NCI-H2081 (cell line): ENCODE data around the gene IL2RA.

ENCODE experiments used
- DNase-seq, 2 experiments: peaks; one replicate each; lab custom pipeline; 2025; lab: John Stamatoyannopoulos, UW

IL2RA gene

GRCh38 chr10:6038071-6038631 is 24.0 kb downstream of the IL2RA start:
- no peak for DNase-seq

- no peak for DNase-seq
These were observed 24.7 kb downstream of the IL2RA start for GRCh38 chr10:6037422-6037821.

GRCh38 chr10:6036861-6037321 is 25.3 kb downstream of the IL2RA start:
- no peak for DNase-seq

GRCh38 chr10:6035931-6036575 is 26.1 kb downstream of the IL2RA start:
- DNase-seq: no peak

- DNase-seq: no peak
These were observed 26.9 kb downstream of the IL2RA start for GRCh38 chr10:6035101-6035834.

- DNase-seq: no peak
These were observed 27.8 kb downstream of the IL2RA start for GRCh38 chr10:6034371-6034770.

GRCh38 chr10:6033954-6034353 is 28.2 kb downstream of the IL2RA start:
- DNase-seq: no peak

GRCh38 chr10:6030940-6031339 is 31.2 kb downstream of the IL2RA start:
- no peak for DNase-seq

GRCh38 chr10:6030217-6030616 is 31.9 kb downstream of the IL2RA start:
- no peak for DNase-seq

- DNase-seq: no peak
These were observed 34.2 kb downstream of the IL2RA start for GRCh38 chr10:6027929-6028328.

- DNase-seq: no peak
These were observed 36.4 kb downstream of the IL2RA start for GRCh38 chr10:6025683-6026255.

- no peak for DNase-seq
These were observed 37.9 kb downstream of the IL2RA start for GRCh38 chr10:6024334-6024682.

GRCh38 chr10:6023661-6024333 is 38.4 kb downstream of the IL2RA start:
- DNase-seq: no peak

- DNase-seq: no peak
These were observed 39.5 kb downstream of the IL2RA start for GRCh38 chr10:6022660-6023059.

- DNase-seq: no peak
These were observed 41.3 kb downstream of the IL2RA start for GRCh38 chr10:6020826-6021225.

GRCh38 chr10:6019796-6020195 is 42.4 kb downstream of the IL2RA start:
- no peak for DNase-seq

- no peak for DNase-seq
These were observed 43.0 kb downstream of the IL2RA start for GRCh38 chr10:6019010-6019782.

GRCh38 chr10:6018422-6018821 is 43.7 kb downstream of the IL2RA start:
- DNase-seq: no peak

- DNase-seq: no peak
These were observed 44.3 kb downstream of the IL2RA start for GRCh38 chr10:6017781-6018354.

GRCh38 chr10:6014241-6014761 is 47.9 kb downstream of the IL2RA start:
- DNase-seq: peak; percentile 1 to 12
